ENCODE results near the gene CYSLTR2. TPM values are rescaled to one million over a fixed set of nuclear protein-coding genes. Genes with fewer than 3 reads are reported as not detected.
A peak's percentile ranks its signal among the peaks of the same experiment; 100 is the strongest.

Gene CYSLTR2
- total and polyA plus RNA-seq, 9 donors: 0.30 to 8.3 (median 2.1) TPM

DNA sequence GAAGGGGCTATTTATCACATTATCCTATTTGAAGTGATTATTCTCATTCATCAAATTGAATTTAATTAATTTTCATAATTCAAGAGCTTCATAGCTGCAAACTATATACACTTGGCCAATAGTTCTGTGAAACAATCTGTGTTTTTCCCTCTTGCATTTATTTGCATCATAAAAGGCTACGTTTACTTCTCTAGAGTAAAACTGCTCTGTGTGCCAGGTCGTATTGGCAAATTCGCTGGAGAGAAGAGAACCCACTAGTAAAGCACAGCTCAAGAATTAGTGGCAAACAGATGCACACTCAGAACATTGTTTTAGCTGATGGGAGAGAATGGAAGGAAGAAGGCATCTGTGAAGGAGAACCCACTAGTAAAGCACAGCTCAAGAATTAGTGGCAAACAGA lies 81.8 kb downstream of the CYSLTR2 start:
- peaks cover 4% of the 10 kb centered on the region for H3K4me1 ChIP-seq (ENCODE audit: insufficient read depth)
- H3K27ac ChIP-seq: no peak overlapping the region
- no peaks in the 10 kb centered on the region for H3K36me3 ChIP-seq
- H3K27me3 ChIP-seq: no peaks in the 10 kb centered on the region
- H3K4me3 ChIP-seq: no peak overlapping the region
- WGBS, 3 donors: 79 to 85% (median 84%) methylated on average over 3 of the region's 3 CpGs
- no peak for TF ChIP-seq EP300 (IDR thresholded peaks at IDR 0.05)
- TF ChIP-seq, protein P1, sequence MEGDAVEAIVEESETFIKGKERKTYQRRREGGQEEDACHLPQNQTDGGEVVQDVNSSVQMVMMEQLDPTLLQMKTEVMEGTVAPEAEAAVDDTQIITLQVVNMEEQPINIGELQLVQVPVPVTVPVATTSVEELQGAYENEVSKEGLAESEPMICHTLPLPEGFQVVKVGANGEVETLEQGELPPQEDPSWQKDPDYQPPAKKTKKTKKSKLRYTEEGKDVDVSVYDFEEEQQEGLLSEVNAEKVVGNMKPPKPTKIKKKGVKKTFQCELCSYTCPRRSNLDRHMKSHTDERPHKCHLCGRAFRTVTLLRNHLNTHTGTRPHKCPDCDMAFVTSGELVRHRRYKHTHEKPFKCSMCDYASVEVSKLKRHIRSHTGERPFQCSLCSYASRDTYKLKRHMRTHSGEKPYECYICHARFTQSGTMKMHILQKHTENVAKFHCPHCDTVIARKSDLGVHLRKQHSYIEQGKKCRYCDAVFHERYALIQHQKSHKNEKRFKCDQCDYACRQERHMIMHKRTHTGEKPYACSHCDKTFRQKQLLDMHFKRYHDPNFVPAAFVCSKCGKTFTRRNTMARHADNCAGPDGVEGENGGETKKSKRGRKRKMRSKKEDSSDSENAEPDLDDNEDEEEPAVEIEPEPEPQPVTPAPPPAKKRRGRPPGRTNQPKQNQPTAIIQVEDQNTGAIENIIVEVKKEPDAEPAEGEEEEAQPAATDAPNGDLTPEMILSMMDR (IDR thresholded peaks at IDR 0.05): no peak
- no peak for TF ChIP-seq POLR2A (IDR thresholded peaks at IDR 0.05)
- intact Hi-C loops (cut with DNase I): no loop called here
- no peak for DNase-seq
- no peaks in the 10 kb centered on the region for H3K9me3 ChIP-seq

DNA sequence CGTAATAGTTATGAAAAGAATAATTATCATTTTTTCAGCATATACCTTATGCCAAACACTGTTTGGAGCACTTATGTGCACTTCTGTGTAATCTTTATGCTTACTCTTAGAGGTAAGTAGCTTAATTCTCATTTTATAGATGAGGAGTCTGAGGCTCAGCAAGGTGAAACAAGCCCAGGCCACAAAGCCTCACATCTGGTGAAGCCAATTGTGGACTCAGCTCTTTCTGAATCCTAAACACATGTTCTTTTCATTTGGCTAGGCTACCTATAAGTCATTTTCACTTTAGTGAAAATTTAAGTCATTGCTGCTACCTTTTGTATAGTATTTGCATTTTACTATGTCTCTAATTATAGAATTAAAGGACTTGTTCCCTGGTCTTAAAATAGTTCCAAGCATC lies 84.0 kb downstream of the CYSLTR2 start:
- DNase-seq: no peak
- H3K27ac ChIP-seq: no peak overlapping the region
- TF ChIP-seq EP300 (IDR thresholded peaks at IDR 0.05): no peak
- TF ChIP-seq POLR2A (IDR thresholded peaks at IDR 0.05): no peak
- TF ChIP-seq, protein P1 (IDR thresholded peaks at IDR 0.05): no peak
- no peaks in the 10 kb centered on the region for H3K36me3 ChIP-seq
- H3K4me1 ChIP-seq (ENCODE audit: insufficient read depth): peaks cover 4% of the 10 kb centered on the region
- intact Hi-C loops (cut with DNase I): no loop called here
- WGBS, 3 donors: 96 to 97% (median 97%) methylated on average over 1 of the region's 1 CpG
- no peaks in the 10 kb centered on the region for H3K27me3 ChIP-seq
- no peaks in the 10 kb centered on the region for H3K9me3 ChIP-seq
- H3K4me3 ChIP-seq: no peak overlapping the region

DNA sequence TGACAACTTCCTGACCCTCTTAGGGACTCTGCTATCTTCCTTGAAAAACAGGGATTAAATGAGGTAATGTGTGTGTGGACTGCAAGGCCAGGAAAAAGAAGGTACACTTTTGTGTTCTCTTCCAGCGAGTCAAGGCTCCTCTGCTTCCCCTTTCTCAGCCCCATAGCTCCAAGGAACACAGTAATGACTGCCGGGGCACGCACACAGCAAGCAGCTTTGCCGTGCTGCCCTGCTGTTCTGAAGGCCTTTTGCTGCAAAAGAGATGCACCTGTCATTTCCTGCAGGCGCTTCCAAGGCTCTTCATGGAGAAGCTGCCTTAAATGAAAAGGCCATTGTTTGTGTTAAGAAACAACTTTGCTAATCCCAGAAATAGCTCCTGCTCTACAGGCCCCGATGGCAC lies 84.6 kb downstream of the CYSLTR2 start:
- Histone ChIP-seq H3K9me3 (no peaks in the 10 kb centered on the region), H3K27me3 (no peaks in the 10 kb centered on the region), H3K4me3 (no peak overlapping the region), H3K4me1 (ENCODE audit: insufficient read depth) (peaks cover 4% of the 10 kb centered on the region), H3K27ac (peak overlapping the region in 1 of 2 donors; percentile 49), H3K36me3 (no peaks in the 10 kb centered on the region)
- intact Hi-C loops (cut with DNase I): no loop called here
- TF ChIP-seq EP300 (IDR thresholded peaks at IDR 0.05) (no peak), POLR2A (IDR thresholded peaks at IDR 0.05) (no peak)
- TF ChIP-seq, protein P1 (IDR thresholded peaks at IDR 0.05): no peak
- DNase-seq: no peak
- 49 to 65% (median 53%) methylated on average over 6 of the region's 6 CpGs for WGBS, 3 donors

DNA sequence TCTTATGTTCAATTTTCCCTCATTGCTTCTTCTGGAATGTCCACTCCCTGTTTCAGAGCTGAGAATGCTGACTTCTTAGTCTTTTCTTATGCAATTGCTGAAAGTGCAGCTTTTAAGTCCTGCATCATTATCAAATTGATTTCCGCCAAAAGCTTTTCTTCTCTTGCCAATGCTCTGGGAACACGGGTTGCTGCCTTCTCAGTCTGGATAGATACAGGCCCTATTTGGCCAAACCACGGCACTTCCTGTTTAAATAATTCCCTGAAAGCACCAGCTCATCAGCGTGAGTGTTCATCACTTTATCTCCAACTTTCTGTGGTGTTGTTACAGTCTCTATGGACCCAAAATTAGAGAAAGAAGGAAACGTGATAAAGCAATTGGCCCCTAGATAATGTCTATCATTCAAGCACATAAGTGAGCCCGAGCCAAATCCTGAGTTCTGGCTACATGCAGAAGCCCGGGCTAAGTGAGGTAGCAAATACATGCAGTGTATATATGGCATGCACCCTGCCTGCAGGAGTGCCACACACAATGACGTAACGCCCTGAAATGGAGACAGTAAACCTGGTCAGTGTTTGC lies 85.7 kb downstream of the CYSLTR2 start:
- peak; percentile 38 to 73 (median 53) for DNase-seq
- TF ChIP-seq, protein P1 (IDR thresholded peaks at IDR 0.05): no peak
- TF ChIP-seq EP300 (IDR thresholded peaks at IDR 0.05) (no peak), POLR2A (IDR thresholded peaks at IDR 0.05) (no peak)
- Histone ChIP-seq H3K9me3 (no peaks in the 10 kb centered on the region), H3K36me3 (no peaks in the 10 kb centered on the region), H3K27ac (no peak overlapping the region), H3K4me3 (no peak overlapping the region), H3K27me3 (no peaks in the 10 kb centered on the region), H3K4me1 (ENCODE audit: insufficient read depth) (peaks cover 4% of the 10 kb centered on the region)
- 21 to 28% (median 23%) methylated on average over 9 of the region's 9 CpGs for WGBS, 3 donors
- intact Hi-C loops (cut with DNase I): no loop called here
